ENCODE measurements around the gene TPBGL.

The TPBGL gene

DNA sequence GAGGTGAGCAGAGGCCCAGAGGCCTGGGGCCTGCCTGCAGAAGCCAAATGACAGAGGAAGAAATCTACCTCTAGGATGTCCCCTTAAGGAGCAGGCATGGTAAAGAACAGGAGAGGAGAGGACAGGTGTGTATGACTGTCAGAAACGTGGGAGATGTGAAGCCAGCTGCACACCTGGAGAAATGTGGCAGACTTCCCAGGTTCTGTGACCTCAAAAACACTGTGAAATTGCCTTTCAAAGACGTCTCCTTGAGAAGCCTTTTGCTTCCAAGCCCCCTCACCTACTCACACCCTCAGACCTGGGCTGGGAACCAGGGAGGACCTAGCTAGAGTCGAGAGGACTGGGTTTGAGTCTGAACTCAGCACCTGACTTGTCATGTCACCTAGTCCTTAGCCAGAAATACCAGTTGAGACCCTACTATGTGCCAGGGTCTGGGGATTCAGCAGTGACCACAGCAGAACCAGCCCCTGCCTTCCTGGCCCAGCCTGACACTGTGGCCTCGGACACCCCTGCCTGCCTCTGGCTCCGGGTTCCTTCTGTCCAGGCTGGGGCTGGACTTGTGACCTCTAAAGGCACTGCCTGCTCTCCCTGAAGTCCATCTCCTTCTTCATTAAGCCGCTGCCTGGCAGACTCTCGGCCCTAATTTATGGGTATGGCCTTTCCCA lies 5.6 kb downstream of the TPBGL start:
- no peak for DNase-seq (ENCODE audit: low read depth)

DNA sequence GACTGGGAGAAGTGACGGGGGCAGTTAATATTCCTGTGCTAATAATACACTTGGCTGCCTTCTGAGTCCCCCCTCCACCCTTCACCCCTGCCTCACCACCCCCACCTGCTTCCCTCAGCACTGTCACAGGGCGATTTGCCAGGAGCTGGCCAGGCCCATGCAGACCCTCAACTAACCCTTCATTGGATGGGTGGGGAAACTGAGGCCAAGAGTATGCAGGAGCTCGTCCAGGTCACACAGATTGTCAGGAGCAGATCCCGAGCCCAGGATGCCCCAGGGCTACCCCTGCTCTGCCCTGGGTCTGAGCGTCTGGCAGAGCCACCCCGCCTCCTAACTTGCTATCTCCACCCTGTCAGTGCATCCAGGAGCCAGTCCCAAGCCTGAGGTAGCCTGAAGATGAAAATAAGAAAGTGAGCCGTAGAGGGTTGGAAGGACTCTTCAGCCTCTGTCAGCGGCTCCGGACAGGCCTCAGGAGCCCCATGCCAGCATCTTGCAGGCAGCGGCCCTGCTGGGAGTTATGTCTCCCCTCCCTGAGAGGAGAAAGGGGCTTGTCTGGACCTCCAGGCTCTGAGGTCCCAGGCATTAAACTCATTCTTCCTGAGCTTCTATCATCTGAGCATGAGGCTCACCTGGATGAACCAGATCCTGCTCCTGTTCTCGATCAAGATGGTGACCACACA lies 6.2 kb downstream of the TPBGL start:
- no peak for DNase-seq (ENCODE audit: low read depth)

- no peak for DNase-seq (ENCODE audit: low read depth)
Observed at GRCh38 chr11:75248924-75249256, 8.3 kb downstream of the TPBGL start.

DNA sequence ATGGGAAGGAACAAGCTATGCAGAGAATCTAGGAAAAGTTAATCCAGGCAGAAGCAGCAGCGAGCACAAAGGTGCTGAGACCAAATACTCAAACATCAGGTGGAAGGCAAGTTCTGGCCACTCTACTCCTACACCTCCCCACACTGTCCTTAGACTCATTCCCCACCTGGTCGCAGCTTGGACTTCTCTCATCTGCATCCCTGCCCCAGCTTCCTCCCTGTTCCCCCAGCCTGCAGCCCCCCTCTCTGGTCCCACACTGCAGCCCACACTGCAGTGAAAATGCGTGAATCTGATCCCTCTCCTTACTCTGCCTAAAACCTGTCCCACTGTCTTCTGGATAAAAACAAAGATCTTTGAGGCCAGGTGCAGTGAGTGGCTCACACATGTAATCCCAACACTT lies 9.1 kb downstream of the TPBGL start:
- DNase-seq (ENCODE audit: low read depth): no peak

GRCh38 chr11:75254326-75254725 lies 13.8 kb downstream of the TPBGL start:
- DNase-seq (ENCODE audit: low read depth): no peak

DNA sequence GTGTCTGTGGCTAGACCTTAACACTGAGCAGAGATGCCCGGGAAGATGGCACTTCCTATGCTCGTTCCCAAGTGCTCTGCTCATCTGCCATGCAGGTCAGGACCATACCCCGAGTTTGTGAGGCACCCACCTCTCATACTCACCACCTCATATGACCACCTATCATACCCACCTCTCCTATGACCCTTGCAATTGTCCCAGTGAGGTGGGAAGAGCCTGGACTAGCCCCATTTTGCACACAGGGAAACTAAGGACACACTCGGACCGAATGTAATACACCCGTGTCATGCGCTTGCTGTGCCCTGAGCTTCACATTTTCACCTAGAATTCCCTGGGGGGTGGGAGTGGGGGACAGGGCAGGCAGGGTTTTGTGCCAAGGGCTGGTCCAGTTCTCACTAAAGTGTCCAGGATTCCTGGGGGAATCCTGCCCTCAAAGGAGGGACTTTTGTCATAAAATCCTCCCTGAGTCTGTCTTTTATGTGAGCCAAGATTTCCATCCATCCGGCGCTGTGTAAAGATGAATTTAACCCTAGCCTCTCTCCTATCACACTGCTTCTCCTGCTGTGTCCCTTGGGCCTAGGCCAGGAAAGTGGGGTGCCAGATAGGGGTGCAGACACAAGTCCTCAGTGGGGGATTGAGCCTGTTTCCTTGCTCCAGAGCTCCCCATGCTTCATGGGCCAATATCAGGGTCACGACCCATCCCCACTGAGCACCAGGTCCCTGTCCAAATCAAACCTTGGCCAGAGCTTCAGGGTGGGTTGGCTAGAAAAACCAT lies 20.0 kb downstream of the TPBGL start:
- DNase-seq (ENCODE audit: low read depth): no peak

DNA sequence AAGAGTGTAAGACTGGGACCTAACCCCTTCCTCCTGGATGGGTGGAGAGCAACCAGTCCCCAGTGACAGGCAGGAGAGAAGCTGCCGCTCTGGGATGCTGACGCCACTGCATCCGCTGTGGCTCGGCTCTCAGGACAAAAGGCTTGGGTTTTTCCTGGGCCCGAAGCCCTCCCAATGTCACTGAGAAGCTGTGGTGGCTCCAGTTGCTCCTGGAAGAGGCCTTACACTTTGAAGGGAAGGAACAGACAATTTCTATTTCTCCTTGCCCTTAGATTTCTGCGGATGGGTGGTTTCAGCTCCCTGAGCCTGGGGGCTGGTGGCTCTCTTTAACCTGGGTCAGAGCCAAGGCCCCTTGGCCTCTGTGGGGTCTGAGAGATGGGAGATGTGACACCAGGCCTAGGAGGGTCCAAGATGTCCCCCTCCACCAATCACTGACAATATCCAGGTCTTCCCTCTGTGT lies 21.4 kb downstream of the TPBGL start:
- no peak for DNase-seq (ENCODE audit: low read depth)

- no peak for DNase-seq (ENCODE audit: low read depth)
Observed at GRCh38 chr11:75262436-75262835, 21.9 kb downstream of the TPBGL start.

DNA sequence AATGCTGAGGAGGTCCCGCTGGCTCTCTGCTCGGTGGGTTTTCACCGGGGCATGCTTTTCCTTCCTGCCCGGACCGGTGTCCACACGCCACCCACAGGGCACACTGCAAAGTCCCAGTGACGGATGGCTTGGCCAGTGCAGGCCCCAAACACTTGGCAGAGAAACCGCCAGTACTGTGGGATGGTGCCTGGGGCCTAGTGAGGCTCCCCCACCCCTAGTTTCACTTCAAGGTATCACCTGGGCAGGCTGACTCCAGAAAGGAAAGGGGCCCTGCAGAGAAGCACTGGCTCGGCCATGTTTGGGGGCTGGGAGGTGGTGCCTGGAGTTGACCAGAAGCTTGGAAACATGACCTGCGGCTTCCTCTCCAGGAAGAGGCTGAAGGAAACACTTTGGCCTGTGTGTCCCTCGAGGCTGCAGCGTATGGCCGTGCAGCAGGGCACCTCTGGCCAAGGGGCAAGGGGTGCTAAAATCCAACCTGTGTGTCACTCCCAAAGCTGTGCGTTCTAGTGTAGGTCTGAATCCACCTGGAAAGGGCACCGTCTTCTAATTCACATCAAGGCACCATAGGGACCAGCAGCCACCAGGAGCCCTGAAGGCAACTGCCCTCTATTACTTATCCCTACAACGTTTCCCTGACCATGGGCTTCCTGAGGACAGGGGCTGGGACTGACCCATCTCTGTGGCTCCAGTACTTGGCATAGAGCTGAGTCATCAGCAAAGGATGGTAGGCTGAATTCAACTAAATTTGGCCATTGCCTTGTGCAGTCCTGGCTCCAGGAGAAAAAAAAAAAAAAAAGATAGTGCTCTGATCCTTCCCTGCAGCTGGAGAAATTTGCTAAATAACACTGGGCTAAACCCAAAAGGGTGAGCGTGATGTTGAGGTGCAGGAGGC lies 22.6 kb downstream of the TPBGL start:
- DNase-seq (ENCODE audit: low read depth): no peak

GRCh38 chr11:75263944-75264349 lies 23.4 kb downstream of the TPBGL start:
- DNase-seq (ENCODE audit: low read depth): no peak

DNA sequence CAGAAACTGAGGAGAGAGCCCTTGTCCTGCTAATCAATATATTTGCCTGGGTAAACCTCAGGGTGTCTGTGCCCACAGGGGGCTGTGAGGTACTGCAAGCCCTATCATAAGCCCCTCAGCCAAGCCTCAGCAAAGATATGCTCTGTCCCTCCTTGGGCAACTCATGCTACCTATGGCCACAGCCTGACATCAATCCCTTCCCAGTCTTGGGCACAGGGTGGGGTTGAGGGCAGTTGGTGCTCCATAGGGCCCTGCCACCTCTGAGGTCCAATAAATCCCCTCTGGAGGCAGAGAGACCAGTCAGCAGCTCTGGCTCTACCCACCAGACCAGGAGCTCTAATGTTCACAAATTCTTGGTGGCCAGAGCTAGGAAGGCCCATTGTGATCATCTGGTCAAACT lies 23.8 kb downstream of the TPBGL start:
- no peak for DNase-seq (ENCODE audit: low read depth)

DNA sequence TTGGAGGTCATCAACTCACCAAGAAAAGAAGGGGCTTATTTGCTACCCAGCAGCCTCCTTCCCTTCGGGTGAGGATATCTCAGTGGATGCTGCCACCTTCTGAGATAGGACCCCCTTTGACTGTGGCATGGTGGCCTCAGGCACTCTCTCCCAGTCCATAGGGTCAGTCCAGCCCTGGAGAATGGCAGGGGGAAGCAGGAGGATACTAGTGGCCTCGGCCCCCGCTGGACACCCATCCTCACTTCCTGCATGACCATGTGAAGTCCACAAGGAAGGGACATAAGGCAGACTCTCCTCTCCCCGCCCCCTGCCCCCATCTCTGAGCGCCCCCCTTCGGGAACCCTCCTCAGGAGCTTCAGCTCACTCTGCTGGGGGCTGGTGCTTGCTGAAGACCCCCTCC lies 24.4 kb downstream of the TPBGL start:
- no peak for DNase-seq (ENCODE audit: low read depth)

GRCh38 chr11:75265851-75266531 lies 25.4 kb downstream of the TPBGL start:
- DNase-seq (ENCODE audit: low read depth): no peak

DNA sequence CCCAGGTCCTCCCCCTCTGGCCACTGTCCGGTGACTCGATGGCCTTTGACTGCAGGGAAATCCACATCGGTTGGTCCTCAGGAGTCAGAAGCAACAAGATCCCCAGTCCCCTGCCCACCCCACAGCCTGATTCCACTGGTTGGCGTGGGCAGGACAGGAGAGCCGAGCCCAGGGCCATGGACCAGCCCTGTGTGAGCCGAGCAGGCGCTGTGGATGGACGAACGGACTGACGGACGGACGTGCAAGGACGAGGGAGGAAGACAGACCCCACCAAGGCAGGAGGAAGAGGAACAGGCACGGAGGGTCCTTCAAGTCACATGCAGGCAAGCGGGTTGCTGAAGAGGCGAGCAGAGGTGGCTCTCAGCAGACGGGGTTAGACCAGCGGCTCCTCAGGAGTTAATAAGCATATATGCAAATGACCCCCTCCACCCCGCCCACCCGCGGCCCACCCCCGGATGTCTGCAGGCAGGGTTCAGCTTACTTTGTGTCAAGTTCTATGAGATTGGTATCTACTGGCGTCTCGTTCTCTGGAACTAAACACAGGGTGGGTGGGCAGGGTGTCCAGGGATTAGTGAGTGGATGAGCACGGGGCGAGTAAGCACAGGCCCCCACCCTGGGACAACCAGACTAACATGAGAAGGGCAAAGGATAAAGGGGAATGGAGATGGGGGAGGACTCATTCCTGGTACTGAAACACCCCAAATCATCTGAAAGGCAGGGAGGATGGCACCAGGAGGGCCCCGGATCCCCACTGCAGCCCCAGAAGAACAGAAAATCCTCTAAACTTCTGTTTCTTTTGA lies 26.8 kb downstream of the TPBGL start:
- DNase-seq (ENCODE audit: low read depth): no peak

DNA sequence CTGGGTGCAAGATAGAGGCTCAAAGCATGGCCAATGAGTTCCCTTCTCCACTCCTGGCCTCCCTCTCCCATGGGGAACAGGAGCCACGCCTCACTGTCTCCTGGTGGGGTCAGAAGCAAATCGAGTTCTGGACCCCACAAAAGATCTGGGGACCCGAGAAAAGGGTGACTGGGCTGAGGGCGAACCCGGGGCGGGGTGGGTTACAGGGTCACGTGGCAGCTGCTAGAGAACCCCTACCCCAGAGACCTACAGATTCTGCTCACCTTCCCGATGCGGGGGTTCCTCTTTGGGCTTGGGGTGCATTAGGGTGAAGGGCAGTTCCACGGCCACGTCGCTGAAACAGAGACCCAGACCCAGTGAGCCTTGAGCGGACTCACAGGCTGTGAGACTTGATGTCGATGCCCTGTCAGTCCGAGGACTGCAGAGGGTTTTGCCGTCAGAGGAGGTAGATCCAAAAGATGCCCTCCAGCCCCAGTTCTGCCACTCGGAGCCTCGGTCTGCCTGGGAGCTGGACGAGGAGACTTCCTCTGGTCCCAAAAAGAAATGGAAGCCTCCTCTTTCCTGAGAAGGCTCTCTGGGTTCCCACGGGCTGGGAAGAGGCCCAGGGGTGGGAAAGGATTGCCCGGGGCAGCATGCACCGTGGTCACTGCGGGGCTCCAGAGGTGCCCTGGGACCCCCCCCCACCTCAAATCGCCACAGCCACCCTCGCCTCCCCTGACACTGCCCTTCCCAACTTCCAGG lies 28.2 kb downstream of the TPBGL start:
- DNase-seq (ENCODE audit: low read depth): no peak

GRCh38 chr11:75269367-75269660 lies 28.7 kb downstream of the TPBGL start:
- no peak for DNase-seq (ENCODE audit: low read depth)

- no peak for DNase-seq (ENCODE audit: low read depth)
Observed at GRCh38 chr11:75269896-75270295, 29.3 kb downstream of the TPBGL start.

- DNase-seq (ENCODE audit: low read depth): no peak
Observed at GRCh38 chr11:75270896-75271418, 30.4 kb downstream of the TPBGL start.

GRCh38 chr11:75271730-75272129 lies 31.2 kb downstream of the TPBGL start:
- DNase-seq (ENCODE audit: low read depth): no peak

DNA sequence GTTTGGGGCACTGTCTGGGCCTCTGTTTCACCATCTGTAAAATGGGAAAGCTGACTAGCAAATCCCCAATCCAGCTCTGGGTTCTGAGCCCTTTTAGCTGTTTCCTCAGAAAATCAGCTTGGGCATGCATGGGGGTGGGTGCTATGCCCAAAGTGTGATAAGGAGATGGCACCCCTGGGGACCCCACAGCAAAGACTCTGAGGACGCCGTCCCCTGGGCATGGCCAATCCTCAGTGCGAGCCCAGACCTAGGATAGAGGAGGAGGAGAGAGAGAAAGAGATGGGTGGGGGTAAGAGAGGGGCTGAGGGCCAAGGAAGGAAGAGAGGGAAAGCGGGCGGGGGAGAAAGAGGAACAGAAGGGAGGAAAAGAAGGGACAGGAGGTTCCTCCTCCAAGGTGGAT lies 31.8 kb downstream of the TPBGL start:
- no peak for DNase-seq (ENCODE audit: low read depth)
